ENCODE data around the gene OR1J4. TPM values are rescaled to one million over a fixed set of nuclear protein-coding genes. Genes with fewer than 3 reads are reported as not detected.
"Not testable (repeated sequence)": the region's sequence is repeated elsewhere in the genome, so short reads cannot be mapped to it uniquely, and the experiment has no call there.

Gene OR1J4
- total RNA-seq, 2 experiments from 2014 or later = not detected

- no peaks in the 10 kb centered on the region for H3K36me3 Mint-ChIP-seq
- H3K4me3 Mint-ChIP-seq = no peak overlapping the region
- H3K27ac Mint-ChIP-seq = no peak overlapping the region
- ATAC-seq (no peak), DNase-seq (no peak)
- H3K27me3 Mint-ChIP-seq = no peaks in the 10 kb centered on the region
- H3K9me3 Mint-ChIP-seq (ENCODE audit: low read depth) = peaks cover 2% of the 10 kb centered on the region
- H3K4me1 Mint-ChIP-seq = no peaks in the 10 kb centered on the region
- CTCF ChIA-PET = no interaction called here
These were observed 17.2 kb downstream of the OR1J4 start for GRCh38 chr9:122536134-122536533.

GRCh38 chr9:122537066-122537465, 18.1 kb downstream of the OR1J4 start:
- H3K27ac Mint-ChIP-seq; H3K27me3 Mint-ChIP-seq; DNase-seq; H3K4me1 Mint-ChIP-seq; ATAC-seq; H3K36me3 Mint-ChIP-seq; CTCF ChIA-PET; H3K4me3 Mint-ChIP-seq; H3K9me3 Mint-ChIP-seq (ENCODE audit: low read depth): not testable (repeated sequence)

- Mint-ChIP-seq H3K36me3 (no peaks in the 10 kb centered on the region), H3K9me3 (ENCODE audit: low read depth) (peaks cover 2% of the 10 kb centered on the region), H3K4me3 (no peak overlapping the region), H3K4me1 (no peaks in the 10 kb centered on the region), H3K27ac (no peak overlapping the region), H3K27me3 (no peaks in the 10 kb centered on the region)
- ATAC-seq = no peak
- no peak for DNase-seq
- CTCF ChIA-PET = no interaction called here
These were observed 19.8 kb downstream of the OR1J4 start for GRCh38 chr9:122538757-122539156.

GRCh38 chr9:122546196-122546595, 27.3 kb downstream of the OR1J4 start:
- Mint-ChIP-seq H3K36me3 (no peaks in the 10 kb centered on the region), H3K9me3 (ENCODE audit: low read depth) (no peaks in the 10 kb centered on the region)

GRCh38 chr9:122551371-122551770, 32.4 kb downstream of the OR1J4 start:
- H3K9me3 Mint-ChIP-seq (ENCODE audit: low read depth) = no peaks in the 10 kb centered on the region
- no peak overlapping the region for H3K27ac Mint-ChIP-seq
- DNase-seq (no peak), ATAC-seq (no peak)
- H3K4me1 Mint-ChIP-seq = no peaks in the 10 kb centered on the region
- no peaks in the 10 kb centered on the region for H3K36me3 Mint-ChIP-seq
- peaks cover 24% of the 10 kb centered on the region for H3K27me3 Mint-ChIP-seq
- H3K4me3 Mint-ChIP-seq = no peak overlapping the region
- CTCF ChIA-PET = no interaction called here

More at GRCh38 chr9:122546196-122546595, 27.3 kb downstream of the OR1J4 start:
- H3K27ac Mint-ChIP-seq = no peak overlapping the region
- CTCF ChIA-PET = no interaction called here
- DNase-seq (no peak), ATAC-seq (no peak)
- peaks cover 11% of the 10 kb centered on the region for H3K27me3 Mint-ChIP-seq
- H3K4me1 Mint-ChIP-seq = no peaks in the 10 kb centered on the region
- no peak overlapping the region for H3K4me3 Mint-ChIP-seq

- CTCF ChIA-PET = no interaction called here
- no peak for DNase-seq
- ATAC-seq = no peak
- Mint-ChIP-seq H3K9me3 (ENCODE audit: low read depth) (no peaks in the 10 kb centered on the region), H3K27ac (no peak within 1 kb of the TSS), H3K36me3 (no peaks in the 10 kb centered on the region), H3K4me1 (no peaks in the 10 kb centered on the region), H3K27me3 (peaks cover 23% of the 10 kb centered on the region), H3K4me3 (no peak within 1 kb of the TSS)
These were observed 33.9 kb downstream of the OR1J4 start, which contains the start of gene OR1N2 for GRCh38 chr9:122552812-122553211. OR1N2 (plus strand) TSS chr9:122553112; CDS start chr9:122553212, 100 bp downstream.

- Mint-ChIP-seq H3K27ac (no peak overlapping the region), H3K27me3 (peaks cover 28% of the 10 kb centered on the region), H3K4me3 (no peak overlapping the region), H3K4me1 (peaks cover 17% of the 10 kb centered on the region), H3K9me3 (ENCODE audit: low read depth) (peaks cover 7% of the 10 kb centered on the region), H3K36me3 (peaks cover 8% of the 10 kb centered on the region)
- CTCF ChIA-PET = no interaction called here
- DNase-seq (no peak), ATAC-seq (no peak)
These were observed 42.5 kb downstream of the OR1J4 start for GRCh38 chr9:122561446-122561845.

- Mint-ChIP-seq H3K36me3 (peaks cover 8% of the 10 kb centered on the region), H3K4me1 (peaks cover 17% of the 10 kb centered on the region), H3K27ac (no peak overlapping the region), H3K9me3 (ENCODE audit: low read depth) (peaks cover 7% of the 10 kb centered on the region), H3K4me3 (no peak overlapping the region), H3K27me3 (peaks cover 28% of the 10 kb centered on the region)
- ATAC-seq (peak; percentile 58), DNase-seq (peak; percentile 68)
- CTCF ChIA-PET = interaction anchor here (0.9 kb wide), 1 partner anchor 10 kb away, joined by 3 read pairs; no protein-coding TSS in a partner anchor
These were observed 43.3 kb downstream of the OR1J4 start for GRCh38 chr9:122562134-122562760.

GRCh38 chr9:122567901-122568300, 49.0 kb downstream of the OR1J4 start:
- Mint-ChIP-seq H3K36me3 (no peaks in the 10 kb centered on the region), H3K27me3 (peaks cover 11% of the 10 kb centered on the region), H3K9me3 (ENCODE audit: low read depth) (no peaks in the 10 kb centered on the region), H3K4me3 (no peak overlapping the region), H3K27ac (no peak overlapping the region), H3K4me1 (peaks cover 12% of the 10 kb centered on the region)
- DNase-seq = no peak
- ATAC-seq = no peak
- CTCF ChIA-PET = no interaction called here

Other genes with a start within 250 kb of the OR1J4 start
- gene PTGS1, start 148.1 kb upstream of the OR1J4 start, total RNA-seq = 1 to 10 TPM in 1 of 2 experiments, under 1 TPM in 1; 0.35 to 1.0 TPM
- gene OR1J1, start 41.2 kb upstream of the OR1J4 start, total RNA-seq = not detected
- not detected for gene OR1J2, start 8.3 kb upstream of the OR1J4 start, total RNA-seq
- not detected for gene OR1N1, start 8.2 kb downstream of the OR1J4 start, total RNA-seq
- gene OR1N2, start 34.0 kb downstream of the OR1J4 start, total RNA-seq = not detected
- not detected for gene OR1L8, start 64.2 kb downstream of the OR1J4 start, total RNA-seq
- under 1 TPM in 1 of 2 experiments, not detected in 1; 0.40 TPM for gene OR1Q1, start 95.6 kb downstream of the OR1J4 start, total RNA-seq
- gene OR1B1, start 138.5 kb downstream of the OR1J4 start, total RNA-seq = under 1 TPM in 1 of 2 experiments, not detected in 1; 0.41 TPM
- gene OR1L1, start 142.6 kb downstream of the OR1J4 start, total RNA-seq = not detected
- not detected for gene OR1L3, start 156.0 kb downstream of the OR1J4 start, total RNA-seq
- gene OR1L4, start 204.8 kb downstream of the OR1J4 start, total RNA-seq = not detected
- not detected for gene OR1L6, start 223.2 kb downstream of the OR1J4 start, total RNA-seq

Data from activated CD8-positive, alpha-beta memory T cell treated with anti-CD3 and anti-CD28 coated beads, Interleukin-2, amount 10 ng/mL, durations not matched to agents 7 days and 5 days (primary cell).